Keratinocyte (primary cell): ENCODE results near the gene COG5. TPM values are rescaled to one million over a fixed set of nuclear protein-coding genes. Genes with fewer than 3 reads are reported as not detected.

ENCODE experiments used
- DNase-seq: peaks from one replicate; pipeline ENCODE4 v3.0.0-alpha.2; 2011; ENCODE audit warnings: low read depth, missing footprints, low spot score
- FAIRE-seq: peaks from 2 replicates; lab custom pipeline; 2011; peaks lifted over from hg19 to GRCh38; lab: Jason Lieb, UNC
- H2AFZ ChIP-seq: 2 replicates; pipeline ENCODE4 v1.6.0; 2012; ENCODE audit warnings: low read length, control low read depth, inconsistent platforms; ENCODE audit not compliant: control insufficient read depth
- H3K27ac ChIP-seq: 2 replicates; pipeline ENCODE4 v1.5.1; 2011; ENCODE audit warnings: low read length; ENCODE audit not compliant: control insufficient read depth, insufficient read depth
- H3K27me3 ChIP-seq: 3 replicates; pipeline ENCODE4 v1.6.0; 2011; ENCODE audit warnings: low read length; ENCODE audit not compliant: control insufficient read depth, insufficient read depth; ENCODE audit errors: extremely low read depth
- H3K36me3 ChIP-seq, 2 experiments: 2 replicates in 1 of 2; 3 replicates in 1 of 2; pipeline ENCODE4 v1.5.1; 2011; ENCODE audit warnings: low read length in 2 of 2, mild to moderate bottlenecking in 1 of 2; ENCODE audit not compliant: control insufficient read depth in 2 of 2, insufficient read depth in 2 of 2; ENCODE audit errors: extremely low read depth in 1 of 2
- H3K4me1 ChIP-seq: 3 replicates; pipeline ENCODE4 v1.5.1; 2011; ENCODE audit warnings: low read length; ENCODE audit not compliant: control insufficient read depth, insufficient read depth; ENCODE audit errors: extremely low read depth
- H3K4me2 ChIP-seq: 3 replicates; pipeline ENCODE4 v1.6.0; 2011; ENCODE audit warnings: low read depth, low read length; ENCODE audit not compliant: control insufficient read depth, insufficient read depth; ENCODE audit errors: extremely low read depth
- H3K4me3 ChIP-seq, 3 experiments: fragments of 200-600 bp in 1 of 3; sonication (generic) in 1 of 3; 2 replicates in 2 of 3; 3 replicates in 1 of 3; pipeline ENCODE4 v1.5.1; 2011 to 2016; ENCODE audit warnings: low read length in 3 of 3, mild to moderate bottlenecking in 3 of 3, control low read depth in 2 of 3, inconsistent platforms in 1 of 3, low read depth in 1 of 3, mixed read lengths in 1 of 3, mixed run types in 1 of 3, moderate library complexity in 1 of 3; ENCODE audit not compliant: control insufficient read depth in 2 of 3, insufficient read depth in 2 of 3; ENCODE audit errors: extremely low read depth in 1 of 3
- H3K79me2 ChIP-seq: 2 replicates; pipeline ENCODE4 v1.6.0; 2012; ENCODE audit warnings: low read length; ENCODE audit not compliant: control insufficient read depth, insufficient read depth
- H3K9ac ChIP-seq: 3 replicates; pipeline ENCODE4 v1.6.0; 2011; ENCODE audit warnings: low read length; ENCODE audit not compliant: control insufficient read depth, insufficient read depth; ENCODE audit errors: extremely low read depth
- H3K9me1 ChIP-seq: 3 replicates; pipeline ENCODE4 v1.6.0; 2011; ENCODE audit warnings: low read length; ENCODE audit not compliant: control insufficient read depth, insufficient read depth; ENCODE audit errors: extremely low read depth
- H3K9me3 ChIP-seq: 2 replicates; pipeline ENCODE4 v1.5.1; 2012; ENCODE audit warnings: low read depth, low read length; ENCODE audit not compliant: control insufficient read depth
- H4K20me1 ChIP-seq: 3 replicates; pipeline ENCODE4 v1.6.0; 2011; ENCODE audit warnings: low read length; ENCODE audit not compliant: control insufficient read depth, insufficient read depth; ENCODE audit errors: extremely low read depth
- CTCF ChIP-seq, 3 experiments: IDR thresholded peaks in 1 of 3; conservative IDR thresholded peaks in 1 of 3; optimal IDR thresholded peaks in 1 of 3; 2 replicates in 2 of 3; 3 replicates in 1 of 3; pipeline versions ENCODE3 to v1.5.1; 2011; ENCODE audit warnings: low read length in 3 of 3, mild to moderate bottlenecking in 3 of 3, moderate library complexity in 2 of 3, control low read depth in 1 of 3, inconsistent platforms in 1 of 3; ENCODE audit not compliant: insufficient read depth in 2 of 3; ENCODE audit errors: extremely low read depth in 1 of 3
- EZH2 ChIP-seq: IDR thresholded peaks from one replicate; pipeline ENCODE4 v1.6.1; 2012; ENCODE audit warnings: inconsistent platforms, mild to moderate bottlenecking, low read length, moderate library complexity
- dilution Hi-C: fragments of 300-500 bp; cut with MboI; formaldehyde crosslinking; loops from one replicate; pipeline ENCODE4 v1.7.0; 2020; ENCODE audit warnings: low sequenced_read_pairs; ENCODE audit not compliant: extremely low pct_ligation_motif_present
- polyA plus RNA-seq, 5 experiments: library from polyadenylated mRNA; depleted of rRNA in 3 of 5; stranded (reverse) in 3 of 5; stranded (forward) in 1 of 5; unstranded in 1 of 5; fragments of >200 nt; gene quantifications; 1 replicate in 1 of 5; 2 replicates in 3 of 5; 3 replicates in 1 of 5; pipeline versions ENCODE4 v1.2.1 to v1.2.3, GENCODE V29; 2011 to 2012; ENCODE audit warnings: missing spikeins in 2 of 5, low read depth in 1 of 5, low replicate concordance in 1 of 5

The COG5 gene
- polyA plus RNA-seq, 1 donor (not counting 4 experiments of a cell fraction or from before 2014, with no cell fraction given): 50.7 TPM

- FAIRE-seq (no peak), DNase-seq (no peak)
- Histone ChIP-seq H3K27me3 (no peaks in the 10 kb centered on the region), H3K4me3 (no peak overlapping the region), H3K9me3 (no peaks in the 10 kb centered on the region), H3K9ac (no peak overlapping the region), H3K27ac (no peak overlapping the region), H4K20me1 (no peaks in the 10 kb centered on the region), H3K4me1 (no peaks in the 10 kb centered on the region), H3K36me3 (peaks cover 0 to 9% of the 10 kb centered on the region in 2 experiments), H3K9me1 (no peaks in the 10 kb centered on the region), H3K4me2 (no peak overlapping the region), H3K79me2 (no peaks in the 10 kb centered on the region), H2AFZ (no peak overlapping the region)
- dilution Hi-C loops: no loop called here
- TF ChIP-seq EZH2: no peak
- no peak for TF ChIP-seq CTCF (optimal IDR thresholded peaks at IDR 0.05 in 1 of 3, IDR thresholded peaks at IDR 0.05 in 1 of 3, conservative IDR thresholded peaks at IDR 0.05 in 1 of 3; ENCODE audit: extremely low read depth in 1 of 3, insufficient read depth in 2 of 3, low read length in 3 of 3)
These were observed 354.2 kb downstream of the COG5 start for GRCh38 chr7:107209565-107209964.

GRCh38 chr7:107208563-107208962 lies 355.2 kb downstream of the COG5 start:
- no peaks in the 10 kb centered on the region for H3K27me3 ChIP-seq
- H3K4me3 ChIP-seq: no peak overlapping the region
- no peaks in the 10 kb centered on the region for H3K79me2 ChIP-seq
- no peak for TF ChIP-seq CTCF (optimal IDR thresholded peaks at IDR 0.05 in 1 of 3, IDR thresholded peaks at IDR 0.05 in 1 of 3, conservative IDR thresholded peaks at IDR 0.05 in 1 of 3; ENCODE audit: extremely low read depth in 1 of 3, insufficient read depth in 2 of 3, low read length in 3 of 3)
- no peak for TF ChIP-seq EZH2
- no peak overlapping the region for H3K27ac ChIP-seq
- H3K9me1 ChIP-seq: no peaks in the 10 kb centered on the region
- DNase-seq: no peak
- no peaks in the 10 kb centered on the region for H3K9me3 ChIP-seq
- FAIRE-seq: no peak
- no peak overlapping the region for H2AFZ ChIP-seq
- H3K9ac ChIP-seq: no peak overlapping the region
- H4K20me1 ChIP-seq: no peaks in the 10 kb centered on the region
- H3K4me2 ChIP-seq: no peak overlapping the region
- H3K4me1 ChIP-seq: no peaks in the 10 kb centered on the region
- H3K36me3 ChIP-seq: peaks cover 0 to 11% of the 10 kb centered on the region in 2 experiments
- dilution Hi-C loops: no loop called here
